ENCODE data around the gene STK40. TPM values are rescaled to one million over a fixed set of nuclear protein-coding genes. Genes with fewer than 3 reads are reported as not detected.

STK40 gene
- polyA plus RNA-seq, 2 of the 4 experiments (the other 2 are of a cell fraction) = 6.0 to 8.9 TPM

DNA sequence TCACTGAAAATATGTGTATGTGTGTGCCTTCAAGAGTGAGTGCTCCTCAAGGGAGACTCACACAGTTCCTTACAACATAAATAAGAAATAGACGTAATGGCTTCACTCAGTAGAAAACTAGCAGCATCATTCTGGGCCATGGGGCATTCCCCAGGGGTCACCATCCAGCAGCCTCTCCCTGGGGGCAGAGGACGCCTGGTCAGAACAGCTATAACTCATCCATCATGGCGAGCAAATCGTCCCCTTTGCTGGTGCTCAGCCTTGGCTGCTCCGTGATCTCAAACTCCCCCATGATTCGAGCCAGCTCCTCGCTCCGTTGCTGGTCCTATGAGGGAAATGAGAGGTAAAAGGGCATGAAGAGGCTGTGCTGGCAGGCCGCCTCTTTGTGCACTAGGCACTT, 32.2 kb upstream of the STK40 start:
- ATAC-seq = no peak
- H3K9me3 ChIP-seq = no peaks in the 10 kb centered on the region
- 78% methylated on average over 8 of the region's 9 CpGs for WGBS (ENCODE audit: missing lambda C conversion rate)
- ChIA-PET CTCF (interaction anchor here (1.2 to 6.8 kb wide), 3 partner anchors 49 to 111 kb away, joined by 3 to 37 read pairs (median 7); no protein-coding TSS in a partner anchor), POLR2A (no interaction called here)
- H3K27ac ChIP-seq = no peak overlapping the region
- H3K4me1 ChIP-seq = peaks cover 7% of the 10 kb centered on the region; the same call in 2 of the 3 replicates
- TF ChIP-seq HOXA7 (CRISPR knock-in tag; IDR thresholded peaks at IDR 0.05) (no peak), ESRRA (IDR thresholded peaks at IDR 0.05; ENCODE audit: borderline replicate concordance, low read length) (no peak), TP53 (CRISPR knock-in tag; IDR thresholded peaks at IDR 0.05) (no peak), KDM1A (IDR thresholded peaks at IDR 0.05; ENCODE audit: low read depth) (no peak), BHLHE40 (IDR thresholded peaks at IDR 0.05; ENCODE audit: low read depth, low read length) (no peak), RCOR1 (IDR thresholded peaks at IDR 0.05; ENCODE audit: low read depth, low read length) (no peak), MYC (IDR thresholded peaks at IDR 0.05; ENCODE audit: borderline replicate concordance, low read length) (no peak), KDM5A (IDR thresholded peaks at IDR 0.05) (no peak), BCL3 (IDR thresholded peaks at IDR 0.05) (no peak), HEYL (CRISPR knock-in tag; IDR thresholded peaks at IDR 0.05) (no peak), ZNF302 (CRISPR knock-in tag; IDR thresholded peaks at IDR 0.05) (no peak), MAZ (IDR thresholded peaks at IDR 0.05; ENCODE audit: borderline replicate concordance, low read depth, low read length) (no peak), EHF (CRISPR knock-in tag; IDR thresholded peaks at IDR 0.05) (no peak), RARB (CRISPR knock-in tag; IDR thresholded peaks at IDR 0.05) (no peak), HMGXB4 (CRISPR knock-in tag; IDR thresholded peaks at IDR 0.05; ENCODE audit: borderline replicate concordance) (no peak), CBX8 (IDR thresholded peaks at IDR 0.05) (no peak), FOXS1 (CRISPR knock-in tag; IDR thresholded peaks at IDR 0.05) (no peak)
- TF ChIP-seq, protein P1, sequence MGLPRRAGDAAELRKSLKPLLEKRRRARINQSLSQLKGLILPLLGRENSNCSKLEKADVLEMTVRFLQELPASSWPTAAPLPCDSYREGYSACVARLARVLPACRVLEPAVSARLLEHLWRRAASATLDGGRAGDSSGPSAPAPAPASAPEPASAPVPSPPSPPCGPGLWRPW (IDR thresholded peaks at IDR 0.05) = no peak
- H3K4me3 ChIP-seq = no peak overlapping the region
- DNase-seq (ENCODE audit: low read depth in 1 of 2, low spot score in 1 of 2) = no peak
- no peak overlapping the region for H3K4me2 ChIP-seq
- no peak for FAIRE-seq

DNA sequence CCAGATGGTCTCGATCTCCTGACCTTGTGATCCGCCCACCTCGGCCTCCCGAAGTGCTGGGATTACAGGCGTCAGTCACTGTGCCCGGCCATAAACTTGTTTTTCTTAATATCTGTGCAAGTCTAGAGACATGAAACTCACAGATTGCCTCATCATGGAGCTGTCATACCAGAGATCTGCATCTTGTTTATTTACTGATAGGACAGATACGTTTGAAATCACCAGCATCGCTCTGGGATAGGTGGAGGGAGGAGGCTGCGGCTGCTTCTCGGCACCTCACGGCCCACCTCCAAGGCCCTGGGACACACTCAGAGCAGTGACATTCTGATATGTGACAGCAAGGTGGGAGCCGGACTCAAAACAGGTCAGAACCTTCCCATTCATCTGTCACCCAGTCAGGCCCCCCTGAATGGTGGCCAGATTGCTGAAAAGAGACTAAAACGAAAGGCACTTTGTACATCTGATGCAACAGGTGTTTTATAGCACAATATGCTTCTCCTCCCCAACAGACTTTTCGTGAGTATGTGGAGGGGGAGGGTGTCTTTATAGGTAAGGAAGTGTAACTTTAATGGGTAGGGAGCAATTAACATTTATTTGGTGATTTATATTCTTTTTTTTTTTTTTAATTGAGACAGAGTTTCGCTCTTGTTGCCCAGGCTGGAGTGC, 30.1 kb upstream of the STK40 start:
- H3K4me2 ChIP-seq = no peak overlapping the region
- H3K4me1 ChIP-seq = peaks cover 5% of the 10 kb centered on the region; the same call in 2 of the 3 replicates
- no peak overlapping the region for H3K4me3 ChIP-seq
- no peak for ATAC-seq
- H3K27ac ChIP-seq = no peak overlapping the region
- no peak for DNase-seq (ENCODE audit: low read depth in 1 of 2, low spot score in 1 of 2)
- no peak for TF ChIP-seq EHF (CRISPR knock-in tag; IDR thresholded peaks at IDR 0.05)
- WGBS (ENCODE audit: missing lambda C conversion rate) = 92% methylated on average over 15 of the region's 15 CpGs
- FAIRE-seq = no peak
- H3K9me3 ChIP-seq = no peaks in the 10 kb centered on the region
- POLR2A ChIA-PET = no interaction called here
- CTCF ChIA-PET = interaction anchor here (0.6 to 6.8 kb wide), 2 partner anchors 74 to 246 kb away, joined by 4 to 37 read pairs; no protein-coding TSS in a partner anchor

- H3K4me1 ChIP-seq = no peaks in the 10 kb centered on the region
- FAIRE-seq (no peak), DNase-seq (ENCODE audit: low read depth in 1 of 2, low spot score in 1 of 2) (no peak), ATAC-seq (no peak)
- H3K4me2 ChIP-seq = no peak overlapping the region
- no peak overlapping the region for H3K4me3 ChIP-seq
- 84% methylated on average over 4 of the region's 4 CpGs for WGBS (ENCODE audit: missing lambda C conversion rate)
- H3K27ac ChIP-seq = no peak overlapping the region
- ChIA-PET CTCF (interaction anchor here (1.3 to 6.8 kb wide), 3 partner anchors 8 to 227 kb away, joined by 4 to 37 read pairs (median 4); no protein-coding TSS in a partner anchor), POLR2A (no interaction called here)
- H3K9me3 ChIP-seq = no peaks in the 10 kb centered on the region
- TF ChIP-seq SREBF2 (IDR thresholded peaks at IDR 0.05) (no peak), CBX8 (IDR thresholded peaks at IDR 0.05) (no peak), MAZ (IDR thresholded peaks at IDR 0.05; ENCODE audit: borderline replicate concordance, low read depth, low read length) (no peak), HOXA7 (CRISPR knock-in tag; IDR thresholded peaks at IDR 0.05) (no peak), CHD2 (IDR thresholded peaks at IDR 0.05; ENCODE audit: low read length, partially characterized antibody) (no peak), RCOR1 (IDR thresholded peaks at IDR 0.05; ENCODE audit: low read depth, low read length) (no peak), FOSB (CRISPR knock-in tag; IDR thresholded peaks at IDR 0.05) (no peak), NFE2L2 (conservative IDR thresholded peaks at IDR 0.05; ENCODE audit: low read length) (no peak), RAD21 (conservative IDR thresholded peaks at IDR 0.05 in 1 of 2, IDR thresholded peaks at IDR 0.05 in 1 of 2) (no peak), JUN (IDR thresholded peaks at IDR 0.05) (no peak), POLR2AphosphoS2 (conservative IDR thresholded peaks at IDR 0.05; ENCODE audit: low read length) (no peak), EHMT2 (IDR thresholded peaks at IDR 0.05; ENCODE audit: low read depth) (no peak), ZFP36 (IDR thresholded peaks at IDR 0.05; ENCODE audit: borderline replicate concordance, partially characterized antibody) (no peak), GATA3 (IDR thresholded peaks at IDR 0.05; ENCODE audit: borderline replicate concordance) (no peak), HEYL (CRISPR knock-in tag; IDR thresholded peaks at IDR 0.05) (no peak), KDM5A (IDR thresholded peaks at IDR 0.05) (no peak)
- TF ChIP-seq, protein P2, sequence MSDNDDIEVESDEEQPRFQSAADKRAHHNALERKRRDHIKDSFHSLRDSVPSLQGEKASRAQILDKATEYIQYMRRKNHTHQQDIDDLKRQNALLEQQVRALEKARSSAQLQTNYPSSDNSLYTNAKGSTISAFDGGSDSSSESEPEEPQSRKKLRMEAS (IDR thresholded peaks at IDR 0.05) = no peak
These were observed 28.7 kb upstream of the STK40 start for GRCh38 chr1:36414384-36414783.

All from A549 (cell line).